Colonic mucosa (tissue), 4 donors: ENCODE results near the gene ZNF79. TPM values are rescaled to one million over a fixed set of nuclear protein-coding genes. Genes with fewer than 3 reads are reported as not detected.

ENCODE experiments used
- DNase-seq: peaks from one replicate; pipeline ENCODE4 v3.0.0-alpha.2; 2020
- H3K27ac ChIP-seq: fragments of 200-600 bp; one replicate; pipeline ENCODE4 v1.8.0; 2021
- H3K27me3 ChIP-seq: fragments of 200-600 bp; one replicate; pipeline ENCODE4 v1.8.0; 2021
- H3K36me3 ChIP-seq: fragments of 200-600 bp; one replicate; pipeline ENCODE4 v1.8.0; 2021
- H3K4me1 ChIP-seq: fragments of 200-600 bp; one replicate; pipeline ENCODE4 v1.8.0; 2021; ENCODE audit warnings: mild to moderate bottlenecking
- H3K4me3 ChIP-seq: fragments of 200-600 bp; one replicate; pipeline ENCODE4 v1.8.0; 2021
- H3K9ac ChIP-seq, 2 donors: one replicate each; pipeline ENCODE4 v1.7.0; 2013; ENCODE audit warnings: control low read depth in 2 of 2, low read depth in 2 of 2, low read length in 2 of 2
- H3K9me3 ChIP-seq: fragments of 200-600 bp; one replicate; pipeline ENCODE4 v1.8.0; 2021
- CTCF ChIP-seq: fragments of 200-600 bp; IDR thresholded peaks from one replicate; pipeline ENCODE4 v1.8.0; 2022; ENCODE audit warnings: antibody characterized with exemption, mild to moderate bottlenecking
- intact Hi-C: fragments of 100-400 bp; cut with DNase I; formaldehyde crosslinking; loops from one replicate; pipeline ENCODE4 v1.14.1; 2022
- total RNA-seq, 2 donors: library from RNA; stranded (reverse); fragmentation: NEBNext Ultra II Directional in 1 of 2; extraction: Animal tissue kit (Norgen Biotek cat#: 25700) in 1 of 2; gene quantifications; one replicate each; pipeline ENCODE4 v1.2.1, GENCODE V29; 2021
- donor health status: healthy.
- donor health status: DM: no; HTN: no; CAD: no.
- donor health status: DM: no; HTN: no; CAD: no.

ZNF79 gene
- total RNA-seq, 2 donors from 2014 or later: 5.8 to 6.4 TPM

- Histone ChIP-seq H3K9me3 (no peaks in the 10 kb centered on the region), H3K27me3 (no peaks in the 10 kb centered on the region), H3K4me1 (no peaks in the 10 kb centered on the region), H3K36me3 (no peaks in the 10 kb centered on the region), H3K27ac (no peak overlapping the region), H3K9ac (no peak overlapping the region), H3K4me3 (no peak overlapping the region)
- no peak for TF ChIP-seq CTCF
- intact Hi-C loops: no loop called here
- no peak for DNase-seq
These were observed 46.5 kb downstream of the ZNF79 start for GRCh38 chr9:127470662-127471061.

- no peak overlapping the region for H3K27ac ChIP-seq
- no peak overlapping the region for H3K9ac ChIP-seq
- no peak for TF ChIP-seq CTCF
- DNase-seq: no peak
- intact Hi-C loops: no loop called here
- no peaks in the 10 kb centered on the region for H3K36me3 ChIP-seq
- H3K4me1 ChIP-seq: no peaks in the 10 kb centered on the region
- H3K4me3 ChIP-seq: no peak overlapping the region
- no peaks in the 10 kb centered on the region for H3K27me3 ChIP-seq
- no peaks in the 10 kb centered on the region for H3K9me3 ChIP-seq
These were observed 49.3 kb downstream of the ZNF79 start for GRCh38 chr9:127473501-127473900.

GRCh38 chr9:127473932-127474331, 49.8 kb downstream of the ZNF79 start:
- Histone ChIP-seq H3K36me3 (no peaks in the 10 kb centered on the region), H3K4me3 (no peak overlapping the region), H3K27me3 (no peaks in the 10 kb centered on the region), H3K9ac (no peak overlapping the region), H3K9me3 (no peaks in the 10 kb centered on the region), H3K4me1 (no peaks in the 10 kb centered on the region), H3K27ac (no peak overlapping the region)
- no peak for TF ChIP-seq CTCF
- no peak for DNase-seq
- intact Hi-C loops: no loop called here

- no peak for DNase-seq
- no peaks in the 10 kb centered on the region for H3K36me3 ChIP-seq
- H3K9me3 ChIP-seq: no peaks in the 10 kb centered on the region
- intact Hi-C loops: no loop called here
- TF ChIP-seq CTCF: no peak
- no peaks in the 10 kb centered on the region for H3K27me3 ChIP-seq
- H3K9ac ChIP-seq: no peak overlapping the region
- H3K4me3 ChIP-seq: no peak overlapping the region
- H3K27ac ChIP-seq: no peak overlapping the region
- H3K4me1 ChIP-seq: no peaks in the 10 kb centered on the region
These were observed 50.4 kb downstream of the ZNF79 start for GRCh38 chr9:127474592-127474991.

- H3K9ac ChIP-seq: no peak overlapping the region
- H3K9me3 ChIP-seq: no peaks in the 10 kb centered on the region
- no peak overlapping the region for H3K27ac ChIP-seq
- H3K27me3 ChIP-seq: no peaks in the 10 kb centered on the region
- TF ChIP-seq CTCF: no peak
- H3K36me3 ChIP-seq: no peaks in the 10 kb centered on the region
- intact Hi-C loops: no loop called here
- H3K4me1 ChIP-seq: no peaks in the 10 kb centered on the region
- no peak overlapping the region for H3K4me3 ChIP-seq
- DNase-seq: no peak
These were observed 55.4 kb downstream of the ZNF79 start for GRCh38 chr9:127479507-127480081.
